Body of pancreas (tissue), 4 donors: ENCODE data around the gene CXCR6. TPM values are rescaled to one million over a fixed set of nuclear protein-coding genes. Genes with fewer than 3 reads are reported as not detected.

ENCODE experiments used
- ATAC-seq: fragments of 150-250 bp; one replicate; pipeline ENCODE4 v1.9.1; 2016
- DNase-seq, 4 donors: peaks; one replicate each; pipeline ENCODE4 v3.0.0-alpha.2; 2019
- H3K27ac ChIP-seq, 4 donors: fragments of 200-600 bp; sonication (generic); 1 replicate in 3 of 4; 2 replicates in 1 of 4; pipeline versions ENCODE4 v1.5.1 to v1.6.1; 2016 to 2019; ENCODE audit warnings: mild to moderate bottlenecking in 1 of 4, mixed read lengths in 1 of 4, moderate library complexity in 1 of 4
- H3K27me3 ChIP-seq, 2 donors: fragments of 200-600 bp; sonication (generic); one replicate each; pipeline ENCODE4 v1.6.0; 2016; ENCODE audit warnings: mild to moderate bottlenecking in 1 of 2
- H3K36me3 ChIP-seq, 2 donors: fragments of 200-600 bp; sonication (generic); replicated peaks in 1 of 2; 2 replicates each; pipeline ENCODE4 v1.5.1; 2016; ENCODE audit warnings: low read depth in 2 of 2; ENCODE audit not compliant: insufficient read depth in 1 of 2
- H3K4me1 ChIP-seq: fragments of 200-600 bp; sonication (generic); one replicate; pipeline ENCODE4 v1.6.0; 2016
- H3K4me3 ChIP-seq, 2 donors: fragments of 200-600 bp; sonication (generic); 1 replicate in 1 of 2; 2 replicates in 1 of 2; pipeline ENCODE4 v1.5.1; 2016 to 2019
- H3K9me3 ChIP-seq, 3 donors: fragments of 200-600 bp; sonication (generic); 1 replicate in 2 of 3; 2 replicates in 1 of 3; pipeline ENCODE4 v1.5.1; 2016
- CTCF ChIP-seq, 7 experiments: fragments of 450-650 bp in 4 of 7; fragments of 200-600 bp in 3 of 7; sonication (generic) in 3 of 7; IDR thresholded peaks; one replicate each; pipeline ENCODE4 v1.5.1; 2016 to 2019; ENCODE audit warnings: antibody characterized with exemption in 7 of 7
- POLR2A ChIP-seq, 3 donors: fragments of 450-650 bp; IDR thresholded peaks; one replicate each; pipeline ENCODE4 v1.6.1; 2016; ENCODE audit warnings: antibody characterized with exemption in 3 of 3, mild to moderate bottlenecking in 2 of 3
- WGBS, 2 donors: methylation state at CpG; one replicate each; pipeline ENCODE4 v1.1.5; 2017; 5-methylcytosine and 5-hydroxymethylcytosine counted together
- intact Hi-C: fragments of 100-400 bp; cut with DNase I; formaldehyde crosslinking; loops from one replicate; pipeline ENCODE4 v1.15.1; 2023
- total RNA-seq, 2 donors: library from RNA; depleted of rRNA; stranded (reverse); fragments of >200 nt; gene quantifications; one replicate each; pipeline ENCODE4 v1.1.0, GENCODE V29; 2016

Gene CXCR6
- total RNA-seq, 2 donors from 2014 or later: 2.9 TPM; not detected in 1

DNA sequence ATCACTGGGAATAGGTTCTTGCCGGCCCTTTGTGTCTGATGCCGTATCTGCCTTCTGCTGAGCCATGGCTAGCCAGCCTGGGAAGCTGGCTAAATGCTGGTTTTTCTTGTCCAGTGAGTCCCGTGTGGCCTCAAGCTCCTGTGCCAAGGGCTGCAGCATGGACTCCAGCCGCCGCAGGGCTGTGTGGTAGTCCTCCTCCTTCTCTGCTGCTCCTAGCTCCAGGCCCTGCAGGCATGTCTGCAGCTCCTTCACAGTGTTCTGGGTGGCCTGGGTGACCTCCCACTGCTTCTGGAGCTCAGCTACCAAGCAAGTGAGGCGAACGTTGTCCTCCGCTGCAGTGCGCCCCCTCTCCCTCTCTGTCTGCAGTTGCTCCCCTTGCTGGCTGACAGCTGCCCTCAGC is 24.9 kb downstream of the CXCR6 start:
- no peaks in the 10 kb centered on the region for H3K9me3 ChIP-seq
- no peaks in the 10 kb centered on the region for H3K4me1 ChIP-seq
- ATAC-seq: no peak
- peaks cover 27 to 51% of the 10 kb centered on the region in 2 donors for H3K36me3 ChIP-seq
- H3K4me3 ChIP-seq: no peak overlapping the region
- no peak for TF ChIP-seq POLR2A (IDR thresholded peaks at IDR 0.05)
- no peak for TF ChIP-seq CTCF (IDR thresholded peaks at IDR 0.05)
- DNase-seq: no peak
- no peak overlapping the region for H3K27ac ChIP-seq
- intact Hi-C loops: no loop called here
- WGBS, 2 donors: 79 to 89% methylated on average over 6 to 9 of the region's 9 CpGs
- H3K27me3 ChIP-seq: no peaks in the 10 kb centered on the region

DNA sequence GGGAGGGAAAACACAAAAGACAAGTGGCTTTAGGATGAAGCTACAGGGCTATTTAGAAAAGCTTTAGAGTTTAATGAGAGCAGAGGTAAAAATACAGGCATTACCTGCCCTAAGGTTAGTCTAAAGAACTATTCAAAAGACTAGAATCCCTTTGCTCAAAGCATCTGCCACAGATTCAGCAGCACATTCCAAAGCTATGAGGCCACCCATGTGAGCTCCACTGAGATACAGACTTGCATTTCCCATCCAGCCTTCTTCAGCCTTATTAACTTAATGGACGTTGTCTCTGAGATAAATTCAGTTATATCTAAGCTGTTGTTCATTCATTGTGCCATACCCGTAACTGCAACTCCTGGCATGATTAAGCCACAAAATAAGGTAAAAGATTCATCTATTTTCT is 25.4 kb downstream of the CXCR6 start:
- TF ChIP-seq POLR2A (IDR thresholded peaks at IDR 0.05) (no peak), CTCF (IDR thresholded peaks at IDR 0.05) (no peak)
- H3K27me3 ChIP-seq: no peaks in the 10 kb centered on the region
- intact Hi-C loops: no loop called here
- H3K9me3 ChIP-seq: no peaks in the 10 kb centered on the region
- H3K4me1 ChIP-seq: no peaks in the 10 kb centered on the region
- H3K36me3 ChIP-seq: peaks cover 27 to 46% of the 10 kb centered on the region in 2 donors
- H3K27ac ChIP-seq: no peak overlapping the region
- whole genome bisulfite sequencing, 2 donors: 81 to 86% methylated on average over 2 of the region's 2 CpGs
- no peak for ATAC-seq
- H3K4me3 ChIP-seq: no peak overlapping the region
- no peak for DNase-seq

DNA sequence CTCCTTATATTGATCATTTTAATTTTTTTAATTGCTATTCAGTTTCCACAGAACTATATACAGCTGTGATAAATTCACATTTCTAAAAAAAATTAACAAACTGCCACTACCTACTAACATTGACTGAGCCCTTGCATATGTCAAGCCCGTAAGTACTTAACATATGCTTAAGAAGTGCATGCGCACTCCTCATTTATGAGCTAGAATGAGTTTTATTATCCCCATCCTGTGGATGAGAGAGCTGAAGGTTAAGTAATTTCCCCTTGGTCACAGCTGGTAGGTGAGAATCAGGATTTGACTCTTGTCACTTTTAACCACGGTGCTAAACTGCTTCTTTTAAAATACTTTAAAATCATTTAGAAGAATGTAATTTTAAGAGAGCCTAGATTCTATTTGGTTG is 25.9 kb downstream of the CXCR6 start:
- WGBS, 2 donors: 87 to 89% methylated on average over 3 of the region's 3 CpGs
- ATAC-seq: no peak
- H3K27me3 ChIP-seq: no peaks in the 10 kb centered on the region
- TF ChIP-seq CTCF (IDR thresholded peaks at IDR 0.05) (no peak), POLR2A (IDR thresholded peaks at IDR 0.05) (no peak)
- no peak overlapping the region for H3K4me3 ChIP-seq
- DNase-seq: no peak
- intact Hi-C loops: no loop called here
- no peak overlapping the region for H3K27ac ChIP-seq
- H3K4me1 ChIP-seq: no peaks in the 10 kb centered on the region
- H3K9me3 ChIP-seq: no peaks in the 10 kb centered on the region
- peaks cover 27 to 42% of the 10 kb centered on the region in 2 donors for H3K36me3 ChIP-seq

- 80 to 90% methylated on average over 3 of the region's 3 CpGs for WGBS, 2 donors
- ATAC-seq: no peak
- H3K4me1 ChIP-seq: no peaks in the 10 kb centered on the region
- no peak for TF ChIP-seq CTCF (IDR thresholded peaks at IDR 0.05)
- no peak for TF ChIP-seq POLR2A (IDR thresholded peaks at IDR 0.05)
- no peak overlapping the region for H3K4me3 ChIP-seq
- intact Hi-C loops: no loop called here
- no peaks in the 10 kb centered on the region for H3K9me3 ChIP-seq
- no peak overlapping the region for H3K27ac ChIP-seq
- H3K36me3 ChIP-seq: peaks cover 21 to 37% of the 10 kb centered on the region in 2 donors
- H3K27me3 ChIP-seq: no peaks in the 10 kb centered on the region
- no peak for DNase-seq
These were observed 26.7 kb downstream of the CXCR6 start for GRCh38 chr3:45969953-45970352.
